OCI-LY3 (cell line): ENCODE measurements around the gene SH2D4B.

Experiments
- H2AFZ ChIP-seq: fragments of 200-600, 300-600 bp; shearing (Covaris generic); 2 replicates; pipeline ENCODE4 v1.6.0; 2014; ENCODE audit warnings: antibody characterized with exemption, low read depth, low read length
- H3K27ac ChIP-seq: fragments of 200-600, 300-600 bp; sonication (generic); 2 replicates; pipeline ENCODE4 v1.5.1; 2014; ENCODE audit warnings: mild to moderate bottlenecking, low read length, moderate library complexity, mixed read lengths
- H3K27me3 ChIP-seq: fragments of 200-600, 300-600 bp; sonication (generic); 2 replicates; pipeline ENCODE4 v1.6.1; 2014; ENCODE audit warnings: low read depth, low read length, mixed read lengths
- H3K36me3 ChIP-seq: fragments of 200-600, 300-600 bp; sonication (generic); replicated peaks from 2 replicates; pipeline ENCODE3; 2014; ENCODE audit warnings: low read depth, low read length, mixed read lengths
- H3K4me1 ChIP-seq: fragments of 300-600, 200-600 bp; sonication (generic); 2 replicates; pipeline ENCODE4 v1.6.1; 2014; ENCODE audit warnings: low read length, mixed read lengths
- H3K4me2 ChIP-seq: fragments of 200-600, 300-600 bp; sonication (generic); 2 replicates; pipeline ENCODE4 v1.6.1; 2014; ENCODE audit warnings: low read length, mixed read lengths
- H3K4me3 ChIP-seq: fragments of 300-600, 200-600 bp; sonication (generic); 2 replicates; pipeline ENCODE4 v1.5.1; 2014; ENCODE audit warnings: antibody characterized with exemption, mild to moderate bottlenecking, low read length, moderate library complexity
- H3K79me2 ChIP-seq: fragments of 300-600, 200-600 bp; shearing (Covaris generic); 2 replicates; pipeline ENCODE4 v1.6.1; 2014; ENCODE audit warnings: mild to moderate bottlenecking, low read length, mixed read lengths
- H3K9ac ChIP-seq: fragments of 300-600, 200-600 bp; shearing (Covaris generic); 2 replicates; pipeline ENCODE4 v1.6.0; 2014; ENCODE audit warnings: mild to moderate bottlenecking, low read length, moderate library complexity
- H3K9me3 ChIP-seq: fragments of 200-600, 300-600 bp; shearing (Covaris generic); 2 replicates; pipeline ENCODE4 v1.6.1; 2014; ENCODE audit warnings: low read length, mixed read lengths; ENCODE audit not compliant: insufficient read depth
- H4K20me1 ChIP-seq: fragments of 200-600, 300-600 bp; sonication (generic); 2 replicates; pipeline ENCODE4 v1.6.1; 2016; ENCODE audit warnings: low read length, mixed read lengths; ENCODE audit not compliant: insufficient read depth
- CTCF ChIP-seq: fragments of 200-600, 300-600 bp; sonication (generic); IDR thresholded peaks from 2 replicates; pipeline ENCODE4 v1.5.1; 2014; ENCODE audit warnings: antibody characterized with exemption, low read length, low read depth
- EZH2phosphoT487 ChIP-seq: fragments of 200-600 bp; shearing (Covaris generic); IDR thresholded peaks from 2 replicates; pipeline ENCODE4 v1.6.1; 2018; ENCODE audit warnings: antibody characterized with exemption, mixed run types, low read depth

Gene SH2D4B

DNA sequence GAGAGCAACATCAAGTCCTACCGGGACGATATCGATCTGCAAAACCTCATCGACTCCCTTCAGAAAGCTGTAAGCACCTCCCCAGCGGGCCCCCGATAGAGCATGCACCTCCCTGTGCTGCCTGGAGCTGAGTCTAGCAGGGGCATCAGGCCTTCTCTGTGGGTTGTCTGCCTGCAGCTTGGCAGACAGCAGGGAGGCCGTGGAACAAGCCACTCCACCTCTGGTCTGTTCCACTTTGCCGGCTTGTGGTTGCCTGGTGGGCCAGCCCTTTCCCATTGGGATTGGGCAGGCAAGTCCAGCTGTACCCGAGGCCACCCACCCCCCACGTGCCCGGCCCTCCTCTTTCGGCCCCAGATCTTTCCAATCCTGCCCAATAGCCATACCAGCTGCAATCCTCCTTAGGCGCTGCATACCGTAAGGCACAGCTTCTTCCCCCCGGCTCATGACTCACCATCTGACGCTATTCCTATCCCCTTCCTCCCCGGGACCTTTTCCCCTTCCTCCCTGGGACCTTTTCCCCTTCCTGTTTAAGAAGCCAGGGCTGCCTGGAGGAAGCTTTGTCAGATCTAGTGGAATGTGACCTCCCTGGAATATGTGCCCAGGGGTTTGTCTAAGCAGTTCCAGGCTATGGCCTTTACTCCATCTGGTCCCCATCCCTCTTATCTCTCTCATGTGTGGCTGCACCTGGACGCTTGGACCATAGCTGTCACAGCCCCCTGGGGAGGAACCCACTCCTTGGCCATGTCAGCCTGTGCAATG lies 28.1 kb upstream of the SH2D4B start:
- no peaks in the 10 kb centered on the region for H3K79me2 ChIP-seq
- no peaks in the 10 kb centered on the region for H4K20me1 ChIP-seq
- H3K9ac ChIP-seq: no peak overlapping the region
- peaks cover 4% of the 10 kb centered on the region; the same call in 1 of the 2 replicates for H3K4me1 ChIP-seq
- H3K27ac ChIP-seq: no peak overlapping the region
- no peaks in the 10 kb centered on the region for H3K27me3 ChIP-seq
- no peak overlapping the region for H3K4me2 ChIP-seq
- no peak overlapping the region for H3K4me3 ChIP-seq
- no peaks in the 10 kb centered on the region for H3K36me3 ChIP-seq
- no peaks in the 10 kb centered on the region for H3K9me3 ChIP-seq
- H2AFZ ChIP-seq: no peak overlapping the region
- TF ChIP-seq CTCF (no peak), EZH2phosphoT487 (no peak)

DNA sequence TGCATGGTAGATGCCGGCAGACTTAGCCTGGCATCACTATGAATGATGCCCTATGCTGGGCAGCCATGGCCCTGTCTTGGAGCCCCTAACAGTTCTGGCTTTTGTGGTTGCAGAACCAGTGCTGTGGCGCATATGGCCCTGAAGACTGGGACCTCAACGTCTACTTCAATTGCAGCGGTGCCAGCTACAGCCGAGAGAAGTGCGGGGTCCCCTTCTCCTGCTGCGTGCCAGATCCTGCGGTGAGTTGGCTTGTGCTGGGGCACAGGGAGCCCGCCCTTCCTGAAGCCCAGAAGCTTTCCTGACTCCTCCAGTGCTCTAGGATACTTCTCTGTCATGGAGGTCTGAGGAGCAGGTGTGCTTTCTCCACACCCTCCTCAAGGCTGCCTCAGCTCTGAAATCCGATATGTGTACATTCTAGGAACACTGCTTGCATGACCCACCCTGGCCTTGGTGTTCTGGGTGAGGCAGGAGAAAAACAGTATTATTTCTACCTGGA lies 25.6 kb upstream of the SH2D4B start:
- TF ChIP-seq EZH2phosphoT487 (no peak), CTCF (no peak)
- no peak overlapping the region for H2AFZ ChIP-seq
- H3K27ac ChIP-seq: no peak overlapping the region
- no peaks in the 10 kb centered on the region for H3K9me3 ChIP-seq
- no peaks in the 10 kb centered on the region for H3K27me3 ChIP-seq
- no peak overlapping the region for H3K4me2 ChIP-seq
- H3K79me2 ChIP-seq: no peaks in the 10 kb centered on the region
- no peak overlapping the region for H3K9ac ChIP-seq
- no peak overlapping the region for H3K4me3 ChIP-seq
- no peaks in the 10 kb centered on the region for H3K36me3 ChIP-seq
- peaks cover 4% of the 10 kb centered on the region; the same call in 1 of the 2 replicates for H3K4me1 ChIP-seq
- no peaks in the 10 kb centered on the region for H4K20me1 ChIP-seq

- Histone ChIP-seq H3K27ac (no peak overlapping the region), H3K4me3 (no peak overlapping the region), H3K9ac (no peak overlapping the region), H3K27me3 (no peaks in the 10 kb centered on the region), H3K36me3 (no peaks in the 10 kb centered on the region), H3K4me2 (no peak overlapping the region), H4K20me1 (no peaks in the 10 kb centered on the region), H3K79me2 (no peaks in the 10 kb centered on the region), H3K4me1 (peaks cover 4% of the 10 kb centered on the region; the same call in 1 of the 2 replicates), H3K9me3 (no peaks in the 10 kb centered on the region), H2AFZ (no peak overlapping the region)
- TF ChIP-seq EZH2phosphoT487 (no peak), CTCF (no peak)
Measured at GRCh38 chr10:80513106-80513505, 24.6 kb upstream of the SH2D4B start.

DNA sequence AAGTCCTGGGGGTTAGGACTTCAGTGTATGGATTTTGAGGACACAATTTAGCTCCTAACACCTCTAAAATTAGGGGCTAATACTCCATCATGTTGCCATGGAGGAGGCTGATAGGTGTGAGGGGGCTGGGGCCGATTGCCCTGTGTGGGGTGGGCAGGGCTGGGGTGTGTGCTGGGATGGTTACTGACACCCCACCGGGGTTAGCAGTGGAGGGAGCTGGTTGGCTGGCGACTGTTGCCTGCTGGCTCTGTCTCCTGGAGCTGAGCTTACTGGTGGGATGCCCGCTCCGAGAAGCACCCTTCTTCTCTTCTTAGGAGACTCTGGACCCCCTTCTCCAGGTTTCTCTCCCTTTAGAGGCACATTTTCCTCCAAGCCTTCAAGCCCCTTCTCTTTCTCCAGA lies 22.2 kb upstream of the SH2D4B start:
- Histone ChIP-seq H3K27me3 (no peaks in the 10 kb centered on the region), H3K36me3 (no peaks in the 10 kb centered on the region), H3K27ac (no peak overlapping the region), H4K20me1 (no peaks in the 10 kb centered on the region), H3K4me2 (no peak overlapping the region), H3K79me2 (no peaks in the 10 kb centered on the region), H3K4me1 (peaks cover 4% of the 10 kb centered on the region; the same call in 1 of the 2 replicates), H3K9me3 (no peaks in the 10 kb centered on the region), H3K4me3 (no peak overlapping the region), H2AFZ (no peak overlapping the region), H3K9ac (no peak overlapping the region)
- TF ChIP-seq EZH2phosphoT487 (no peak), CTCF (no peak)
